Neuronal stem cell (in vitro differentiated cells): ENCODE data around the gene FARSB.

ENCODE experiments used
- DNase-seq: peaks from one replicate; pipeline ENCODE4 v3.0.0-alpha.2; 2013; ENCODE audit warnings: low spot score
- H2AFZ ChIP-seq: one replicate; pipeline ENCODE4 v1.6.1; 2013; ENCODE audit warnings: mild to moderate bottlenecking, low read length, inconsistent platforms
- H2AK5ac ChIP-seq: 2 replicates; pipeline ENCODE4 v1.6.1; 2013; ENCODE audit warnings: low read depth, mild to moderate bottlenecking, inconsistent platforms, low read length, moderate library complexity, mixed read lengths
- H2BK120ac ChIP-seq: 2 replicates; pipeline ENCODE4 v1.6.1; 2013; ENCODE audit warnings: low read depth, mild to moderate bottlenecking, inconsistent platforms, low read length, moderate library complexity, mixed read lengths
- H2BK12ac ChIP-seq: one replicate; pipeline ENCODE4 v1.6.1; 2013; ENCODE audit warnings: low read length, inconsistent platforms
- H2BK15ac ChIP-seq: 2 replicates; pipeline ENCODE4 v1.6.1; 2013; ENCODE audit warnings: mild to moderate bottlenecking, low read length, inconsistent platforms, mixed read lengths
- H2BK5ac ChIP-seq: one replicate; pipeline ENCODE4 v1.6.1; 2013; ENCODE audit warnings: inconsistent platforms, mild to moderate bottlenecking, low read length, moderate library complexity
- H3K14ac ChIP-seq: one replicate; pipeline ENCODE4 v1.6.1; 2013; ENCODE audit warnings: low read length, inconsistent platforms
- H3K18ac ChIP-seq: 2 replicates; pipeline ENCODE4 v1.6.1; 2013; ENCODE audit warnings: low read length, inconsistent platforms
- H3K23ac ChIP-seq: 2 replicates; pipeline ENCODE4 v1.6.1; 2013; ENCODE audit warnings: low read depth, mild to moderate bottlenecking, mixed read lengths, low read length, inconsistent platforms; ENCODE audit not compliant: poor library complexity
- H3K27ac ChIP-seq: replicated peaks from 3 replicates; pipeline ENCODE4 v1.5.1; 2013; ENCODE audit warnings: low read length, inconsistent platforms
- H3K27me3 ChIP-seq, 3 experiments: 2 replicates each; pipeline ENCODE4 v1.6.1; 2013; ENCODE audit warnings: low read length in 3 of 3, mild to moderate bottlenecking in 2 of 3, inconsistent platforms in 1 of 3, low read depth in 1 of 3, mixed read lengths in 1 of 3, moderate library complexity in 1 of 3; ENCODE audit not compliant: control insufficient read depth in 3 of 3, insufficient read depth in 3 of 3
- H3K36me3 ChIP-seq, 2 donors: replicated peaks in 1 of 2; 2 replicates each; pipeline ENCODE4 v1.6.1; 2013; ENCODE audit warnings: low read length in 2 of 2; ENCODE audit not compliant: control insufficient read depth in 2 of 2, insufficient read depth in 2 of 2
- H3K4ac ChIP-seq: 2 replicates; pipeline ENCODE4 v1.6.1; 2013; ENCODE audit warnings: inconsistent platforms, mild to moderate bottlenecking, low read length, moderate library complexity
- H3K4me1 ChIP-seq, 2 donors: 1 replicate in 1 of 2; 2 replicates in 1 of 2; pipeline ENCODE4 v1.6.1; 2013; ENCODE audit warnings: low read length in 2 of 2, low read depth in 1 of 2; ENCODE audit not compliant: control insufficient read depth in 2 of 2, insufficient read depth in 1 of 2
- H3K4me2 ChIP-seq: one replicate; pipeline ENCODE4 v1.6.1; 2013; ENCODE audit warnings: mild to moderate bottlenecking, low read length, inconsistent platforms; ENCODE audit not compliant: insufficient read depth, poor library complexity, severe bottlenecking
- H3K4me3 ChIP-seq, 2 donors: 2 replicates each; pipeline ENCODE4 v1.5.1; 2013; ENCODE audit warnings: low read length in 2 of 2, mild to moderate bottlenecking in 2 of 2, inconsistent platforms in 1 of 2, moderate library complexity in 1 of 2
- H3K79me1 ChIP-seq: one replicate; pipeline ENCODE4 v1.6.1; 2013; ENCODE audit warnings: low read depth, mild to moderate bottlenecking, inconsistent platforms, low read length, moderate library complexity
- H3K9ac ChIP-seq: one replicate; pipeline ENCODE4 v1.6.1; 2013; ENCODE audit warnings: mild to moderate bottlenecking, low read depth, low read length, inconsistent platforms; ENCODE audit not compliant: poor library complexity
- H3K9me3 ChIP-seq, 2 donors: replicated peaks in 1 of 2; 2 replicates each; pipeline versions ENCODE3 to v1.6.1; 2013; ENCODE audit warnings: low read length in 2 of 2, mild to moderate bottlenecking in 2 of 2, inconsistent platforms in 1 of 2, low read depth in 1 of 2, mixed read lengths in 1 of 2, moderate library complexity in 1 of 2; ENCODE audit not compliant: control insufficient read depth in 2 of 2, insufficient read depth in 1 of 2
- H4K8ac ChIP-seq: one replicate; pipeline ENCODE4 v1.6.1; 2013; ENCODE audit warnings: low read depth, mild to moderate bottlenecking, inconsistent platforms, low read length, moderate library complexity
- H4K91ac ChIP-seq: one replicate; pipeline ENCODE4 v1.6.1; 2013; ENCODE audit warnings: low read length, low read depth, mild to moderate bottlenecking, inconsistent platforms; ENCODE audit not compliant: poor library complexity
- WGBS, 2 donors: extraction: QIAGEN DNeasy Blood & Tissue Kit; methylation state at CpG; one replicate each; pipeline ENCODE4 v1.1.7; 2013; ENCODE audit warnings: missing lambda C conversion rate in 2 of 2, mixed read lengths in 1 of 2; ENCODE audit not compliant: insufficient read length in 2 of 2, insufficient replicate concordance in 1 of 2; ENCODE audit errors: extremely low coverage in 2 of 2; 5-methylcytosine and 5-hydroxymethylcytosine counted together

FARSB gene

GRCh38 chr2:222577341-222577740, 78.6 kb downstream of the FARSB start:
- H3K79me1 ChIP-seq: peaks cover 3% of the 10 kb centered on the region
- no peak overlapping the region for H3K18ac ChIP-seq
- no peak overlapping the region for H2AK5ac ChIP-seq
- H3K9me3 ChIP-seq: no peaks in the 10 kb centered on the region
- no peak overlapping the region for H3K27ac ChIP-seq
- no peak overlapping the region for H2BK15ac ChIP-seq
- no peak overlapping the region for H3K4ac ChIP-seq
- no peak overlapping the region for H2BK5ac ChIP-seq
- 100% methylated on average over 1 of the region's 3 CpGs; no CpG with 5 or more reads in 1 of the 2 donors for WGBS, 2 donors
- H3K9ac ChIP-seq: no peak overlapping the region
- peaks cover 0 to 10% of the 10 kb centered on the region in 2 donors for H3K4me1 ChIP-seq
- no peaks in the 10 kb centered on the region for H3K27me3 ChIP-seq
- H4K91ac ChIP-seq: no peak overlapping the region
- H3K4me2 ChIP-seq: no peak overlapping the region
- H2BK120ac ChIP-seq: no peak overlapping the region
- no peak overlapping the region for H3K4me3 ChIP-seq
- no peak overlapping the region for H3K23ac ChIP-seq
- H3K36me3 ChIP-seq: peaks cover 0 to 37% of the 10 kb centered on the region in 2 donors
- H2BK12ac ChIP-seq: no peak overlapping the region
- no peak overlapping the region for H4K8ac ChIP-seq
- no peak for DNase-seq
- H2AFZ ChIP-seq: no peak overlapping the region
- H3K14ac ChIP-seq: no peak overlapping the region

GRCh38 chr2:222576171-222577081, 79.5 kb downstream of the FARSB start:
- no peak overlapping the region for H2BK120ac ChIP-seq
- H3K27ac ChIP-seq: no peak overlapping the region
- no peak overlapping the region for H3K23ac ChIP-seq
- H3K9me3 ChIP-seq: no peaks in the 10 kb centered on the region
- no CpG with 5 or more reads among the region's 7 CpGs for WGBS, 2 donors
- no peak for DNase-seq
- peaks cover 0 to 40% of the 10 kb centered on the region in 2 donors for H3K36me3 ChIP-seq
- H4K91ac ChIP-seq: no peak overlapping the region
- H3K4me2 ChIP-seq: no peak overlapping the region
- H3K18ac ChIP-seq: no peak overlapping the region
- no peaks in the 10 kb centered on the region for H3K27me3 ChIP-seq
- H3K9ac ChIP-seq: no peak overlapping the region
- peaks cover 3% of the 10 kb centered on the region for H3K79me1 ChIP-seq
- H3K4ac ChIP-seq: no peak overlapping the region
- H2BK15ac ChIP-seq: no peak overlapping the region
- H3K14ac ChIP-seq: no peak overlapping the region
- no peak overlapping the region for H2AK5ac ChIP-seq
- H3K4me1 ChIP-seq: peaks cover 0 to 10% of the 10 kb centered on the region in 2 donors
- no peak overlapping the region for H4K8ac ChIP-seq
- H2BK5ac ChIP-seq: no peak overlapping the region
- H3K4me3 ChIP-seq: no peak overlapping the region
- no peak overlapping the region for H2AFZ ChIP-seq
- no peak overlapping the region for H2BK12ac ChIP-seq

GRCh38 chr2:222575618-222576017, 80.3 kb downstream of the FARSB start:
- peaks cover 0 to 10% of the 10 kb centered on the region in 2 donors for H3K4me1 ChIP-seq

GRCh38 chr2:222572751-222573174, 83.1 kb downstream of the FARSB start:
- Histone ChIP-seq H2BK120ac (no peak overlapping the region), H3K27me3 (no peaks in the 10 kb centered on the region), H3K79me1 (no peaks in the 10 kb centered on the region), H2BK15ac (no peak overlapping the region), H3K14ac (no peak overlapping the region), H3K9ac (no peak overlapping the region), H3K4me2 (no peak overlapping the region), H3K9me3 (no peaks in the 10 kb centered on the region), H2AK5ac (no peak overlapping the region), H3K27ac (no peak overlapping the region), H3K4ac (no peak overlapping the region), H4K8ac (no peak overlapping the region), H2BK12ac (no peak overlapping the region), H4K91ac (no peak overlapping the region), H2AFZ (no peak overlapping the region), H3K4me3 (no peak overlapping the region), H2BK5ac (no peak overlapping the region), H3K4me1 (peaks cover 0 to 10% of the 10 kb centered on the region in 2 donors), H3K18ac (no peak overlapping the region), H3K23ac (no peak overlapping the region), H3K36me3 (peaks cover 0 to 68% of the 10 kb centered on the region in 2 donors)
- DNase-seq: no peak
- no CpG with 5 or more reads among the region's 1 CpG for WGBS, 2 donors

More at GRCh38 chr2:222575618-222576017, 80.3 kb downstream of the FARSB start:
- H3K18ac ChIP-seq: no peak overlapping the region
- H2AFZ ChIP-seq: no peak overlapping the region
- no peak overlapping the region for H3K14ac ChIP-seq
- H3K4ac ChIP-seq: no peak overlapping the region
- H3K4me3 ChIP-seq: no peak overlapping the region
- H3K23ac ChIP-seq: no peak overlapping the region
- no peak for DNase-seq
- H2BK120ac ChIP-seq: no peak overlapping the region
- H3K9ac ChIP-seq: no peak overlapping the region
- no peaks in the 10 kb centered on the region for H3K27me3 ChIP-seq
- no peak overlapping the region for H2BK12ac ChIP-seq
- no peaks in the 10 kb centered on the region for H3K79me1 ChIP-seq
- no peak overlapping the region for H3K4me2 ChIP-seq
- H4K91ac ChIP-seq: no peak overlapping the region
- H3K9me3 ChIP-seq: no peaks in the 10 kb centered on the region
- H2BK15ac ChIP-seq: no peak overlapping the region
- H2AK5ac ChIP-seq: no peak overlapping the region
- H4K8ac ChIP-seq: no peak overlapping the region
- H3K36me3 ChIP-seq: peaks cover 0 to 48% of the 10 kb centered on the region in 2 donors
- no CpG with 5 or more reads among the region's 2 CpGs for WGBS, 2 donors
- no peak overlapping the region for H3K27ac ChIP-seq
- H2BK5ac ChIP-seq: no peak overlapping the region
